ENCODE measurements around the gene TNN. TPM values are rescaled to one million over a fixed set of nuclear protein-coding genes. Genes with fewer than 3 reads are reported as not detected.

TNN gene
- total and polyA plus RNA-seq, 10 of the 15 experiments (the other 5 are each of a cell fraction or from before 2014, with no cell fraction given): 0.05 to 0.17 (median 0.11) TPM

DNA sequence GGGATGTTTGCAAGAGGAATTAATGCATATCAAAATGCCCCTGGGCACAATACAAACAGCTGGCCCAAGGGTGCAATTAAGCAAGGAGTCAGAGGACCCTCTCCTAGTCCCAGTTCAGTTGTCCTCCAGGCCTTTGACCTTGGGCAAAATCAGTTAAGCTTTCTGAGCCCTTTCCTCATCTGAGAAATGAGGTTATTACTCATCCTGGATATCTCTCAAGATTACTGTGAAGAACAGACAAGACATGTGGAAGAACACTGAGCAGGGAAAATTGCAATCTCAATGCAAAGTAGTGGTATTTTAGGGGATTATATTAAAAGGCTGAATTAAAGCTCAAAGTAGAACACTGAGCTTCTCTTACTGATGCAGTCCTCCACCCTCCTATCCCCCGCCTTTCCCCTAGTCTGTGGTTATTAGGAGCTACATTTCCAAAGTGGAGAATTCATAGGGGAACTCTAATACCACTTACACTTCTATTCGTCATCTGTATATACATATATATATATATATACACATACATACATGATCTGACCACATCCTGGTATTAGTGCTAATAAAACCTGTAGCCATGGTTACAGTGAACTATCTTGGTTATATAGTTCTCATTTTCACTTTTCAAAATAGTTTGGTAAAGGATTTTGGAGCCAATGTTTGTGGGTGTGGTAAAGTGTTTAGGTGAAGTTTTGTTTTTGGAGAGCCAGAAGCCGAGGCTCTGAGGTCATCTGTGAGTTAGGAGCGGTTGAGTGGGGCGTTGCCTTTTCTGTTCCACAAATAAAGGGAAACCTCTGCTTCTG lies 106.9 kb downstream of the TNN start (continued):
- TF ChIP-seq CUX1 (IDR thresholded peaks at IDR 0.05; ENCODE audit: insufficient replicate concordance, low read depth, low read length) (no peak), EED (IDR thresholded peaks at IDR 0.05; ENCODE audit: low read depth) (no peak), KDM1A (IDR thresholded peaks at IDR 0.05; ENCODE audit: borderline replicate concordance) (no peak), ATF7 (IDR thresholded peaks at IDR 0.05; ENCODE audit: low read depth) (peak; percentile 51; the same call in 1 of the 2 replicates), NR2F1 (conservative IDR thresholded peaks at IDR 0.05) (no peak), BHLHE40 (IDR thresholded peaks at IDR 0.05; ENCODE audit: borderline replicate concordance in 1 of 2, low read depth in 2 of 2, low read length in 1 of 2) (no peak), MTA2 (IDR thresholded peaks at IDR 0.05; ENCODE audit: low read depth) (peak; percentile 29; the same call in 1 of the 2 replicates), EGR1 (IDR thresholded peaks at IDR 0.05; ENCODE audit: borderline replicate concordance in 1 of 2, low read depth in 2 of 2, low read length in 2 of 2) (no peak), KLF5 (IDR thresholded peaks at IDR 0.05; ENCODE audit: partially characterized antibody) (no peak), JUNB (IDR thresholded peaks at IDR 0.05) (no peak)
- TF ChIP-seq, protein P1, sequence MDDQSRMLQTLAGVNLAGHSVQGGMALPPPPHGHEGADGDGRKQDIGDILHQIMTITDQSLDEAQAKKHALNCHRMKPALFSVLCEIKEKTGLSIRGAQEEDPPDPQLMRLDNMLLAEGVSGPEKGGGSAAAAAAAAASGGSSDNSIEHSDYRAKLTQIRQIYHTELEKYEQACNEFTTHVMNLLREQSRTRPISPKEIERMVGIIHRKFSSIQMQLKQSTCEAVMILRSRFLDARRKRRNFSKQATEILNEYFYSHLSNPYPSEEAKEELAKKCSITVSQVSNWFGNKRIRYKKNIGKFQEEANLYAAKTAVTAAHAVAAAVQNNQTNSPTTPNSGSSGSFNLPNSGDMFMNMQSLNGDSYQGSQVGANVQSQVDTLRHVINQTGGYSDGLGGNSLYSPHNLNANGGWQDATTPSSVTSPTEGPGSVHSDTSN (IDR thresholded peaks at IDR 0.05; ENCODE audit: insufficient replicate concordance, low read depth, low read length): no peak
- TF ChIP-seq, protein P2, sequence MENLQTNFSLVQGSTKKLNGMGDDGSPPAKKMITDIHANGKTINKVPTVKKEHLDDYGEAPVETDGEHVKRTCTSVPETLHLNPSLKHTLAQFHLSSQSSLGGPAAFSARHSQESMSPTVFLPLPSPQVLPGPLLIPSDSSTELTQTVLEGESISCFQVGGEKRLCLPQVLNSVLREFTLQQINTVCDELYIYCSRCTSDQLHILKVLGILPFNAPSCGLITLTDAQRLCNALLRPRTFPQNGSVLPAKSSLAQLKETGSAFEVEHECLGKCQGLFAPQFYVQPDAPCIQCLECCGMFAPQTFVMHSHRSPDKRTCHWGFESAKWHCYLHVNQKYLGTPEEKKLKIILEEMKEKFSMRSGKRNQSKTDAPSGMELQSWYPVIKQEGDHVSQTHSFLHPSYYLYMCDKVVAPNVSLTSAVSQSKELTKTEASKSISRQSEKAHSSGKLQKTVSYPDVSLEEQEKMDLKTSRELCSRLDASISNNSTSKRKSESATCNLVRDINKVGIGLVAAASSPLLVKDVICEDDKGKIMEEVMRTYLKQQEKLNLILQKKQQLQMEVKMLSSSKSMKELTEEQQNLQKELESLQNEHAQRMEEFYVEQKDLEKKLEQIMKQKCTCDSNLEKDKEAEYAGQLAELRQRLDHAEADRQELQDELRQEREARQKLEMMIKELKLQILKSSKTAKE (IDR thresholded peaks at IDR 0.05; ENCODE audit: low read depth, poor library complexity, severe bottlenecking): no peak

All from GM12878 (cell line).